ENCODE measurements around the gene ACTR1A. TPM values are rescaled to one million over a fixed set of nuclear protein-coding genes. Genes with fewer than 3 reads are reported as not detected.
"Not testable (repeated sequence)": the region's sequence is repeated elsewhere in the genome, so short reads cannot be mapped to it uniquely, and the experiment has no call there.

Gene ACTR1A
- total RNA-seq, 4 donors from 2014 or later = 68.0 to 85.6 (median 82.3) TPM

DNA sequence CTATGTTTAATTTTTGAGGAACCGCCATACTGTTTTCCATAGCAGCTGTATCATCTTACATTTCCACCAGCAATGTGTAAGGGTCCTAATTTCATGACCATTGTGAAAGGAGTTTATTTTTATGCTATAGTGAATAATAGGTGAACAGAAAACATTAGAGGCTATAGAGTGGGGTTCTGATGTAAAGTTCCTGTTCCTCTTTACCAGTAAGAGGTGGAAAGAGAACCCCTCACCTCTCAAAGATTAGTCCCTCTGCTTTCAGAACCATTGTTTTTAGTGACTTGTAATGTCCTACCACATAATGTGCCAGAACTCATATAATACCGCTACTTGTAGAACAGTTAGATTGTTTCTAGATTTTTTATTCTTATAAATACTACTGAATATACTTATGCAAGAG lies 35.4 kb upstream of the ACTR1A start:
- no peaks in the 10 kb centered on the region for H3K27me3 ChIP-seq
- TF ChIP-seq, protein P1, sequence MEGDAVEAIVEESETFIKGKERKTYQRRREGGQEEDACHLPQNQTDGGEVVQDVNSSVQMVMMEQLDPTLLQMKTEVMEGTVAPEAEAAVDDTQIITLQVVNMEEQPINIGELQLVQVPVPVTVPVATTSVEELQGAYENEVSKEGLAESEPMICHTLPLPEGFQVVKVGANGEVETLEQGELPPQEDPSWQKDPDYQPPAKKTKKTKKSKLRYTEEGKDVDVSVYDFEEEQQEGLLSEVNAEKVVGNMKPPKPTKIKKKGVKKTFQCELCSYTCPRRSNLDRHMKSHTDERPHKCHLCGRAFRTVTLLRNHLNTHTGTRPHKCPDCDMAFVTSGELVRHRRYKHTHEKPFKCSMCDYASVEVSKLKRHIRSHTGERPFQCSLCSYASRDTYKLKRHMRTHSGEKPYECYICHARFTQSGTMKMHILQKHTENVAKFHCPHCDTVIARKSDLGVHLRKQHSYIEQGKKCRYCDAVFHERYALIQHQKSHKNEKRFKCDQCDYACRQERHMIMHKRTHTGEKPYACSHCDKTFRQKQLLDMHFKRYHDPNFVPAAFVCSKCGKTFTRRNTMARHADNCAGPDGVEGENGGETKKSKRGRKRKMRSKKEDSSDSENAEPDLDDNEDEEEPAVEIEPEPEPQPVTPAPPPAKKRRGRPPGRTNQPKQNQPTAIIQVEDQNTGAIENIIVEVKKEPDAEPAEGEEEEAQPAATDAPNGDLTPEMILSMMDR (IDR thresholded peaks at IDR 0.05) = no peak
- WGBS, 2 donors = 96 to 98% methylated on average over 2 of the region's 2 CpGs
- intact Hi-C loops (cut with DNase I) = no loop called here
- H3K27ac ChIP-seq = no peak overlapping the region
- H3K36me3 ChIP-seq = peaks cover 0 to 12% (median 0%) of the 10 kb centered on the region in 3 donors
- no peaks in the 10 kb centered on the region for H3K9me3 ChIP-seq
- H3K4me3 ChIP-seq = no peak overlapping the region
- H3K4me1 ChIP-seq = no peaks in the 10 kb centered on the region
- DNase-seq = no peak

DNA sequence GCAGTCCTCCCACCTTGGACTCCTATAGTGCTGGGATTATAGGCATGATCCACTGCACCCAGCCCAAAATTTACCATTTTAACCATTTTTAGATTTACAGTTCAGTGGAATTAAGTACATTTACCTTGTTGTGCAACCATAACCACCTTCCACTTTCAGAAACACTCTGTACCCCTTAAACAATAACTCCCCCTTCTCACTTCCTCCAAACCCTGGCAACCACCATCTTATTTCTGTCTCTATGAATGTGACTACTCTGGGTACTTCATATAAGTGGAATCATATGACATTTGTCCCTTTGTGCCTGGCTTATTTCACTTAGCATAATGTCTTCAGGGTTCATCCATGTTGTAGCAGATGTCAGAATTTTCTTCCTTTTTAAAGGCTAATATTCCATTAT lies 34.9 kb upstream of the ACTR1A start:
- TF ChIP-seq, protein P1 (IDR thresholded peaks at IDR 0.05) = no peak
- no peak for TF ChIP-seq POLR2A (IDR thresholded peaks at IDR 0.05)

DNA sequence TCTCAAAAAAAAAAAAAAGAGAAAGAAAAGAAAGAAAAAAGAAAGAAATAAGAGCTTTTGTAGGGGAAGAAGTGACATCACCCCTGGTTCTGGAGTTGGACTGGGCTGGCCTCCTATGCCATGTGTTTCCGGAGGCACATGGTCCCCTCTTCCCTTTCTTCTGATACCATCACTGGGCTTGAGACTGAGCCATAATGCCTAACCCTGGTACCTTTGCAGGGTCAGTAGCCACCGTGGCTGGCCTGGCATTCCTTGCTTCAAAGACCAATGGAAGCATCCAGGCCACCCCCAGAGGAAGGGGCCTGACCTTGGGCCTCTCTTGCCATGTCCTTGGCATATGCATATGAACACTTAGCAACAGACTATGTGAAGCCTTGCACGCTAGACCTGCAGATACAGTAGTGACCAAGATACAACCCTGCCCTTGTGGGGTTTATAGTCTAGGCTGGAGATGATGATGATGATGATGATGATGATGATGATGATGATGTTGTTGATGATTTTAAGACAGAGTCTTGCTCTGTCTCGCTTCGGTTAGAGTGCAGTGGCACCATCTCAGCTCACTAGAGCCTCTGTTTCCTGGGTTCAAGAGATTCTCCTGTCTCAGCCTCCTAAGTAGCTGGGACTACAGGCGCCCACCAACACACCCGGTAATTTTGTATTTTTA lies 33.1 kb upstream of the ACTR1A start:
- intact Hi-C loops (cut with DNase I) = no loop called here
- no peak for DNase-seq
- peaks cover 0 to 12% (median 0%) of the 10 kb centered on the region in 3 donors for H3K36me3 ChIP-seq
- H3K4me3 ChIP-seq = no peak overlapping the region
- WGBS, 2 donors = 89 to 97% methylated on average over 7 of the region's 7 CpGs
- no peaks in the 10 kb centered on the region for H3K27me3 ChIP-seq
- TF ChIP-seq, protein P1 (IDR thresholded peaks at IDR 0.05) = no peak
- TF ChIP-seq POLR2A (IDR thresholded peaks at IDR 0.05) = no peak
- no peaks in the 10 kb centered on the region for H3K9me3 ChIP-seq
- no peak overlapping the region for H3K27ac ChIP-seq
- no peaks in the 10 kb centered on the region for H3K4me1 ChIP-seq

More for the DNA sequence above, 34.9 kb upstream of the ACTR1A start:
- H3K27me3 ChIP-seq = no peaks in the 10 kb centered on the region
- intact Hi-C loops (cut with DNase I) = no loop called here
- H3K4me1 ChIP-seq = no peaks in the 10 kb centered on the region
- H3K36me3 ChIP-seq = peaks cover 0 to 12% (median 0%) of the 10 kb centered on the region in 3 donors
- no peak overlapping the region for H3K27ac ChIP-seq
- no peaks in the 10 kb centered on the region for H3K9me3 ChIP-seq
- DNase-seq = no peak
- no peak overlapping the region for H3K4me3 ChIP-seq

DNA sequence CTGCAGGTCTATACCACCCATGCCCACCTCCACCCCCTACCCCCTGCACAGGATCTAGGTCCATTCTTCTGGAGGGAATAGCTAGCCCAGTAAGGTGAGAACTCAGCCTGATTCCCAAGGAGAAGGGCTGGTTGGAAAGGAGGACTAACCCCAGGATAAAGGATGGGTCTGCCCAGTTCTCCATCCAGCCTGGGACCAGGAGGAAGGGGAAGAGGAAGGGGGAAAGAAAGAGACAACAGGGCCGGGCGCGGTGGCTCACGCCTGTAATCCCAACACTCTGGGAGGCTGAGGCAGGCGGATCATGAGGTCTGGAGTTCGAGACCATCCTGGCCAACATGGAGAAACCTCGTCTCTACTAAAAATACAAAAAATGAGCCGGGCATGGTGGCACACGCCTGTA lies 32.5 kb upstream of the ACTR1A start:
- H3K4me3 ChIP-seq; H3K27me3 ChIP-seq; DNase-seq; H3K9me3 ChIP-seq; H3K27ac ChIP-seq; intact Hi-C loops (cut with DNase I); H3K4me1 ChIP-seq: not testable (repeated sequence)
- peaks cover 0 to 12% (median 0%) of the 10 kb centered on the region in 3 donors for H3K36me3 ChIP-seq
- WGBS, 2 donors = 93 to 96% methylated on average over 5 to 9 of the region's 9 CpGs

DNA sequence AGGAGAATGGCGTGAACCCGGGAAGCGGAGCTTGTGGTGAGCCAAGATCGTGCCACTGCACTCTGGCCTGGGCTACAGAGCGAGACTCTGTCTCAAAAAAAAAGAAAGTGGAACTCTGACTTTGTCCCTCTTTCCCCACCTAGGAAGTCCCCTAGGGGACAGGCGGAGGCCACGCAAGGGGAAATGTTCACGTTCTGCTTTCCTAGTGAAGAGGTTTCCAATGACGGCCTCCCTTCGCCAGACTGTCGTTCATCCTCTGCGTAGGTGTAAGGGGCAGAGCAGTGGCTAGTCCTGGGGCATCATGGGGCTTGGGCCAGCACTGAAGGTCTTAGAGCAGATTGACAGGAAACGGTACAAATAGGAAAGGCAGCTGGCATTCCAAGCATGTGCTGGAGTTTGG lies 31.8 kb upstream of the ACTR1A start:
- intact Hi-C loops (cut with DNase I) = no loop called here
- WGBS, 2 donors = 89 to 91% methylated on average over 13 of the region's 13 CpGs
- H3K27ac ChIP-seq = no peak overlapping the region
- H3K4me1 ChIP-seq = no peaks in the 10 kb centered on the region
- peaks cover 0 to 12% (median 0%) of the 10 kb centered on the region in 3 donors for H3K36me3 ChIP-seq
- no peak for TF ChIP-seq POLR2A (IDR thresholded peaks at IDR 0.05)
- TF ChIP-seq, protein P1 (IDR thresholded peaks at IDR 0.05) = no peak
- no peak for DNase-seq
- H3K4me3 ChIP-seq = no peak overlapping the region
- no peaks in the 10 kb centered on the region for H3K27me3 ChIP-seq
- no peaks in the 10 kb centered on the region for H3K9me3 ChIP-seq

DNA sequence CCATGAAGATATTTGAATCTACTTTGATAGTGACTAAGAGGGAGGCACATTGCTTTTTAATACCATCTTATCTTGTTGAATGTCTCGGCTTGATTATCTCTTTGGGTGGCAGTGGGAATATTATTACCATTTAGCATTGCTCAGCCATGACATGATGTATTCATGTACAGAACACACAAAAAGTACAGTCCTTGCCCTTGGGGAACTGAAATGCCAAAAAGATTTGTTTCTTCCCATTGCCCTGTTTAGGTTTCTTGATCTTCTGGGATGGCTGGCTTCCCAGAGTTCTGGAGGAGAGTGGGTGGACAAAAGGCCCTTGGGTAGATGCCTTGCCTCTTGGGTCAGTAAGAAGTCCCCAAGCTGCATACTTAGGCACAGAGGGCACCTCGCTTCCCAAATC lies 25.0 kb upstream of the ACTR1A start:
- no peak overlapping the region for H3K27ac ChIP-seq
- WGBS, 2 donors = 83 to 90% methylated on average over 2 of the region's 2 CpGs
- TF ChIP-seq, protein P1 (IDR thresholded peaks at IDR 0.05) = no peak
- no peak for TF ChIP-seq POLR2A (IDR thresholded peaks at IDR 0.05)
- no peaks in the 10 kb centered on the region for H3K9me3 ChIP-seq
- H3K27me3 ChIP-seq = no peaks in the 10 kb centered on the region
- H3K36me3 ChIP-seq = peaks cover 0 to 39% (median 0%) of the 10 kb centered on the region in 3 donors
- DNase-seq = no peak
- no peaks in the 10 kb centered on the region for H3K4me1 ChIP-seq
- intact Hi-C loops (cut with DNase I) = no loop called here
- H3K4me3 ChIP-seq = no peak overlapping the region

All from esophagus squamous epithelium (tissue), 5 donors.